CD8-positive, alpha-beta memory T cell (primary cell): ENCODE measurements around the gene PKP2. TPM values are rescaled to one million over a fixed set of nuclear protein-coding genes. Genes with fewer than 3 reads are reported as not detected.

Source experiments
- CTCF ChIA-PET: fragments of 350-600 bp; sonication (Branson Sonifier 250); formaldehyde crosslinking; loops from one replicate; lab custom pipeline; 2021; ENCODE audit warnings: antibody characterized with exemption; lab: Charles Lee
- POLR2A ChIA-PET: fragments of 350-600 bp; sonication (Branson Sonifier 250); formaldehyde crosslinking; loops from one replicate; lab custom pipeline; 2021; ENCODE audit warnings: antibody characterized with exemption; lab: Charles Lee
- DNase-seq, 5 donors: peaks; one replicate each; pipeline versions ENCODE4 v3.0.0 to v3.0.0-alpha.2; 2020 to 2022; ENCODE audit warnings: mixed read lengths in 1 of 5
- H3K27ac ChIP-seq: one replicate; pipeline ENCODE4 v1.7.0; 2013; ENCODE audit warnings: low read depth, mild to moderate bottlenecking, low read length, moderate library complexity
- H3K27me3 ChIP-seq: 2 replicates; pipeline ENCODE4 v1.7.0; 2013; ENCODE audit warnings: low read length, mild to moderate bottlenecking; ENCODE audit not compliant: insufficient read depth, poor library complexity, severe bottlenecking
- H3K36me3 ChIP-seq: 2 replicates; pipeline ENCODE4 v1.7.0; 2013; ENCODE audit warnings: mild to moderate bottlenecking, low read length, moderate library complexity; ENCODE audit not compliant: insufficient read depth
- H3K4me1 ChIP-seq: 2 replicates; pipeline ENCODE4 v1.7.0; 2013; ENCODE audit warnings: mild to moderate bottlenecking, low read length, moderate library complexity; ENCODE audit not compliant: insufficient read depth
- H3K4me3 ChIP-seq: 2 replicates; pipeline ENCODE4 v1.7.0; 2013; ENCODE audit warnings: mild to moderate bottlenecking, low read length
- H3K9me3 ChIP-seq: 2 replicates; pipeline ENCODE4 v1.7.0; 2013; ENCODE audit warnings: mild to moderate bottlenecking, low read length
- H3K27ac Mint-ChIP-seq, 8 donors: one replicate each; pipeline ENCODE4 v1.8.0; 2020 to 2021; ENCODE audit warnings: mixed read lengths in 8 of 8, mild to moderate bottlenecking in 6 of 8, inconsistent platforms in 3 of 8, moderate library complexity in 3 of 8
- H3K27me3 Mint-ChIP-seq, 2 donors: one replicate each; pipeline ENCODE4 v1.8.0; 2020 to 2021; ENCODE audit warnings: mixed read lengths in 2 of 2, mild to moderate bottlenecking in 1 of 2, moderate library complexity in 1 of 2
- H3K36me3 Mint-ChIP-seq, 3 donors: one replicate each; pipeline ENCODE4 v1.8.0; 2020 to 2021; ENCODE audit warnings: mixed read lengths in 3 of 3, inconsistent platforms in 1 of 3, mild to moderate bottlenecking in 1 of 3
- H3K4me1 Mint-ChIP-seq, 3 donors: one replicate each; pipeline ENCODE4 v1.8.0; 2020 to 2021; ENCODE audit warnings: mixed read lengths in 3 of 3, inconsistent platforms in 1 of 3, mild to moderate bottlenecking in 1 of 3
- H3K4me3 Mint-ChIP-seq, 7 donors: one replicate each; pipeline ENCODE4 v1.8.0; 2020 to 2021; ENCODE audit warnings: mixed read lengths in 7 of 7, mild to moderate bottlenecking in 6 of 7, moderate library complexity in 4 of 7, inconsistent platforms in 2 of 7
- H3K9me3 Mint-ChIP-seq, 5 donors: one replicate each; pipeline ENCODE4 v1.8.0; 2020 to 2022; ENCODE audit warnings: mixed read lengths in 5 of 5, mild to moderate bottlenecking in 3 of 5, moderate library complexity in 2 of 5, inconsistent platforms in 1 of 5
- polyA plus RNA-seq: library from polyadenylated mRNA; unstranded; fragments of 300-500 nt; fragmentation: Illumina TruSeq; gene quantifications from one replicate; pipeline ENCODE4 v1.2.3, GENCODE V29; 2021
- total RNA-seq, 2 experiments: library from RNA; stranded (reverse); gene quantifications; one replicate each; pipeline ENCODE4 v1.2.3, GENCODE V29; 2021

Gene PKP2
- total and polyA plus RNA-seq, 3 experiments from 2014 or later = 0.15 to 0.40 (median 0.17) TPM

GRCh38 chr12:32828552-32828951 lies 68.0 kb downstream of the PKP2 start:
- Mint-ChIP-seq H3K9me3 (no peaks in the 10 kb centered on the region), H3K36me3 (no peaks in the 10 kb centered on the region), H3K27ac (no peak overlapping the region), H3K4me1 (no peaks in the 10 kb centered on the region), H3K4me3 (no peak overlapping the region), H3K27me3 (peaks cover 0 to 4% of the 10 kb centered on the region in 2 donors)
- Histone ChIP-seq H3K36me3 (no peaks in the 10 kb centered on the region), H3K27ac (no peak overlapping the region), H3K9me3 (no peaks in the 10 kb centered on the region), H3K4me3 (no peak overlapping the region), H3K27me3 (no peaks in the 10 kb centered on the region), H3K4me1 (no peaks in the 10 kb centered on the region)
- ChIA-PET CTCF (no interaction called here), POLR2A (no interaction called here)
- DNase-seq = no peak

- Histone ChIP-seq H3K4me1 (no peaks in the 10 kb centered on the region), H3K27me3 (no peaks in the 10 kb centered on the region), H3K4me3 (no peak overlapping the region), H3K9me3 (no peaks in the 10 kb centered on the region), H3K36me3 (no peaks in the 10 kb centered on the region), H3K27ac (no peak overlapping the region)
- no peaks in the 10 kb centered on the region for H3K9me3 Mint-ChIP-seq
- no peak overlapping the region for H3K27ac Mint-ChIP-seq
- CTCF ChIA-PET = no interaction called here
- H3K4me1 Mint-ChIP-seq = no peaks in the 10 kb centered on the region
- H3K27me3 Mint-ChIP-seq = peaks cover 0 to 4% of the 10 kb centered on the region in 2 donors
- no peak for DNase-seq
- no peak overlapping the region for H3K4me3 Mint-ChIP-seq
- POLR2A ChIA-PET = no interaction called here
- H3K36me3 Mint-ChIP-seq = no peaks in the 10 kb centered on the region
Measured at GRCh38 chr12:32828120-32828519, 68.5 kb downstream of the PKP2 start.

DNA sequence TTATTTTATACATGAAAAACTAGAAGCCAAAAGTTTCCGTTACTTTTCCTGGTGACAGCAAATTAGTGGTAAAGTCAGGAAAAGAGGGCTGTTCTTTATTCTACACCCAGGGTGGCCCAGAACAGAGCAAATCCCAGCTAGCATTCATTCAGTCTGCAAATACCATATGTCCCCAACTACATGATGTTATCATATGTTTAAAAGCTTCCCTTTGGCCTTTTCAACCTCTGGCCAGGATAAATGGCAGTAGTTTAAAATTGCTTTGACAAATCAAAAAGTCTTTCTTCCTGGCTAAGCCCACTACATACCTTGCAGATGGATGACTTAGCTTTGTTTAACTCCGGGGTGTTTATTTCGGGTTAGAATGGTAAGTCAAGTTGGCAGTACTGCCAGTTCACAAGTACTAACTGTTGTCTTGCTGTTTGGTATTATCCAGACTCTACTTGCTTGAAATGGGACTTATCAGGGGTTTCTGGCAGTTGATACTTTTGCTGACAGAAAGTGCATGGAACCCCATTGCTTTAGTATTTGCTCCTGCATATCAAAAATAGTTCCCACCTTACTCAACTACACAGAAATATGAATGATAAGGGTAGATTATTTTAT lies 69.7 kb downstream of the PKP2 start:
- H3K36me3 Mint-ChIP-seq = no peaks in the 10 kb centered on the region
- no peak overlapping the region for H3K4me3 Mint-ChIP-seq

GRCh38 chr12:32824596-32824995 lies 72.0 kb downstream of the PKP2 start:
- Mint-ChIP-seq H3K27ac (no peak overlapping the region), H3K4me3 (no peak overlapping the region)
- POLR2A ChIA-PET = no interaction called here

More for the DNA sequence above, 69.7 kb downstream of the PKP2 start:
- no peaks in the 10 kb centered on the region for H3K4me1 Mint-ChIP-seq
- no peak for DNase-seq
- H3K36me3 ChIP-seq = no peaks in the 10 kb centered on the region
- H3K9me3 ChIP-seq = no peaks in the 10 kb centered on the region
- H3K27ac Mint-ChIP-seq = no peak overlapping the region
- peaks cover 0 to 7% of the 10 kb centered on the region in 2 donors for H3K27me3 Mint-ChIP-seq
- no peak overlapping the region for H3K4me3 ChIP-seq
- CTCF ChIA-PET = no interaction called here
- peaks cover 0 to 2% (median 0%) of the 10 kb centered on the region in 5 donors for H3K9me3 Mint-ChIP-seq
- POLR2A ChIA-PET = no interaction called here
- H3K27ac ChIP-seq = no peak overlapping the region
- no peaks in the 10 kb centered on the region for H3K27me3 ChIP-seq
- H3K4me1 ChIP-seq = no peaks in the 10 kb centered on the region

DNA sequence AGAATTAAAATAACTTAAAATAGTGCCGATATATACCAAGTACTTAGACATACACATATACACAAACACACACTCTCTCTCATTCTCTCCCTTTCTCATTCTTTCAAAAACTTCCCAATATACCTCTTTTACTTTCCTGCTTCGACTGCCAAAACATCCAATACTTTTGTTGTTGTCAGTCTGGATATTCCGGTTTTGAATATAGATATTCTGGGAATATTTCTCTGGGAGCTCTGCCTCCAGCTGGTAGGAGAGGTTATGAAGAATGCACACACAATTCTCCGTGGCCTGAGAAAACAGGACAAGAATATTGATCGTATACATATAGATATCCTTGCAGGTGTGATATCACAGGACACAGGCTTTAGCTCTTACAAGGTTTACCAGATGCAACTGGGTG lies 74.2 kb downstream of the PKP2 start:
- Mint-ChIP-seq H3K27ac (no peak overlapping the region), H3K27me3 (peaks cover 2 to 17% of the 10 kb centered on the region in 2 donors), H3K9me3 (peaks cover 0 to 2% (median 0%) of the 10 kb centered on the region in 5 donors), H3K4me1 (no peaks in the 10 kb centered on the region), H3K4me3 (no peak overlapping the region), H3K36me3 (no peaks in the 10 kb centered on the region)
- no peak for DNase-seq
- Histone ChIP-seq H3K4me3 (no peak overlapping the region), H3K4me1 (no peaks in the 10 kb centered on the region), H3K9me3 (no peaks in the 10 kb centered on the region), H3K27me3 (no peaks in the 10 kb centered on the region), H3K36me3 (no peaks in the 10 kb centered on the region), H3K27ac (no peak overlapping the region)
- ChIA-PET CTCF (no interaction called here), POLR2A (no interaction called here)

More at GRCh38 chr12:32824596-32824995, 72.0 kb downstream of the PKP2 start:
- no peaks in the 10 kb centered on the region for H3K4me1 Mint-ChIP-seq
- Histone ChIP-seq H3K27me3 (no peaks in the 10 kb centered on the region), H3K36me3 (no peaks in the 10 kb centered on the region), H3K4me3 (no peak overlapping the region), H3K9me3 (no peaks in the 10 kb centered on the region), H3K27ac (no peak overlapping the region), H3K4me1 (no peaks in the 10 kb centered on the region)
- peaks cover 0 to 2% (median 0%) of the 10 kb centered on the region in 5 donors for H3K9me3 Mint-ChIP-seq
- CTCF ChIA-PET = no interaction called here
- no peak for DNase-seq
- H3K27me3 Mint-ChIP-seq = peaks cover 0 to 7% of the 10 kb centered on the region in 2 donors
- no peaks in the 10 kb centered on the region for H3K36me3 Mint-ChIP-seq

DNA sequence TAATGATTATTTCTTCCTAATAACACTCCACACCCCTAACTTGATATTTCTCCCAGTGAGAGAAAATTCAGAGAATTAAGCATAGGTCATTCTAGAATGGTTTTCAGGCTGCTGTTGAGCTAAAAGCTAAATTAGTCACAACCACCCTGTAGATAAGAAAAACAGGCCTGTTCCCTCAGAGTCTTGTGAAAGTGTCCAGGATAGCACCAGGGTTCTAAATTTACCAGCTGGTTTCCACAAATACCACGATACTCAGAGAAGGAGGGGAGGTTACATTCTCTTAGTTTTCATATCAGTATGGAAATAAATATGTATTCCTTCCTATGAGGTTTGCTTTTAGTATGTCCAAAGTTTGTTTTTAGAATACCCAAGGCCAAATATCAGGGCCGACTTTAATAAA lies 74.9 kb downstream of the PKP2 start:
- Histone ChIP-seq H3K27ac (no peak overlapping the region), H3K4me3 (no peak overlapping the region), H3K36me3 (no peaks in the 10 kb centered on the region), H3K4me1 (no peaks in the 10 kb centered on the region), H3K27me3 (no peaks in the 10 kb centered on the region), H3K9me3 (no peaks in the 10 kb centered on the region)
- H3K27me3 Mint-ChIP-seq = peaks cover 2 to 20% of the 10 kb centered on the region in 2 donors
- H3K27ac Mint-ChIP-seq = no peak overlapping the region
- H3K36me3 Mint-ChIP-seq = no peaks in the 10 kb centered on the region
- H3K9me3 Mint-ChIP-seq = peaks cover 0 to 2% (median 0%) of the 10 kb centered on the region in 5 donors
- ChIA-PET CTCF (no interaction called here), POLR2A (no interaction called here)
- no peak overlapping the region for H3K4me3 Mint-ChIP-seq
- no peak for DNase-seq
- no peaks in the 10 kb centered on the region for H3K4me1 Mint-ChIP-seq

- Histone ChIP-seq H3K9me3 (no peaks in the 10 kb centered on the region), H3K27me3 (no peaks in the 10 kb centered on the region), H3K4me1 (no peaks in the 10 kb centered on the region), H3K4me3 (no peak overlapping the region), H3K36me3 (no peaks in the 10 kb centered on the region), H3K27ac (no peak overlapping the region)
- CTCF ChIA-PET = no interaction called here
- no peaks in the 10 kb centered on the region for H3K36me3 Mint-ChIP-seq
- H3K4me3 Mint-ChIP-seq = no peak overlapping the region
- no peaks in the 10 kb centered on the region for H3K4me1 Mint-ChIP-seq
- no peak for DNase-seq
- H3K27ac Mint-ChIP-seq = no peak overlapping the region
- H3K27me3 Mint-ChIP-seq = peaks cover 2 to 20% of the 10 kb centered on the region in 2 donors
- H3K9me3 Mint-ChIP-seq = peaks cover 0 to 2% (median 0%) of the 10 kb centered on the region in 5 donors
- POLR2A ChIA-PET = no interaction called here
Measured at GRCh38 chr12:32821293-32821692, 75.3 kb downstream of the PKP2 start.

DNA sequence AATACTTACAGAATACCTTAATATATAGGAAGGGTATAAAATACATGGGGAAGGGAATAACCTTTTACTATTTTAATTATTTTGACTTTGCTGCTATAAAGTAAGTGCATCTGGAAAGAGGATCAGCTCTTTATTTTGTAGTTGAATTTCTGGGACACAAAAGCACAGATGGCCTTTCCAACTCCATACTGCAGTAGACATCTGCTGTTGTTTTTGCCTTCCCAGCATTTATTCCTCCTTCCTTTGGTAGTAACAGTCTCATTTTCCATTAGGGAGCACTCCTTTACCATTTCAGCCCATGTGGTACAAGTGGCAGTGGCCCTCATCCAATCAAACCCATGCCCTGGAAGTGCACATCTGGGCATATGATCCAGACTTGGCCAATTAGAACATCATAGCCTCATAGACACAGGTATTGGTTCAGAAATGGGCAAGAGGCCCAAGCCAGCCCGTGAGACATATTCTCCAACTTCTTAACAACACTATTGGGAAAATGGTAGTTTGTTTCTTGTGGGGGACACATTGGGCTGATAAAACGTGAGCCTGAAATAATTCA lies 76.1 kb downstream of the PKP2 start:
- H3K36me3 ChIP-seq = no peaks in the 10 kb centered on the region
- H3K9me3 ChIP-seq = no peaks in the 10 kb centered on the region
- Mint-ChIP-seq H3K4me3 (no peak overlapping the region), H3K36me3 (no peaks in the 10 kb centered on the region), H3K27ac (no peak overlapping the region), H3K9me3 (peaks cover 0 to 2% (median 0%) of the 10 kb centered on the region in 5 donors), H3K27me3 (peaks cover 2 to 20% of the 10 kb centered on the region in 2 donors), H3K4me1 (no peaks in the 10 kb centered on the region)
- no peaks in the 10 kb centered on the region for H3K4me1 ChIP-seq
- ChIA-PET CTCF (no interaction called here), POLR2A (no interaction called here)
- no peak overlapping the region for H3K4me3 ChIP-seq
- DNase-seq = no peak
- no peak overlapping the region for H3K27ac ChIP-seq
- no peaks in the 10 kb centered on the region for H3K27me3 ChIP-seq
